K562 (cell line): ENCODE data around the gene TRAPPC2L. TPM values are rescaled to one million over a fixed set of nuclear protein-coding genes. Genes with fewer than 3 reads are reported as not detected.
A peak's percentile ranks its signal among the peaks of the same experiment; 100 is the strongest.

ENCODE experiments used
- BRF1 ChIP-seq: IDR thresholded peaks from 3 replicates; pipeline ENCODE4 v1.6.1; 2011; ENCODE audit warnings: borderline replicate concordance, mild to moderate bottlenecking; ENCODE audit not compliant: insufficient read length; ENCODE audit errors: extremely low read depth
- CXXC5 ChIP-seq: fragments of 250-450 bp; sonication (Bioruptor Pico); IDR thresholded peaks from 2 replicates; pipeline ENCODE4 v1.8.0; 2022; ENCODE audit warnings: inconsistent platforms, mild to moderate bottlenecking, moderate library complexity
- DACH1 ChIP-seq: fragments of 450-650 bp; IDR thresholded peaks from 2 replicates; pipeline ENCODE4 v1.6.1; 2018; ENCODE audit not compliant: partially characterized antibody
- DIDO1 ChIP-seq: fragments of 450-650 bp; IDR thresholded peaks from 2 replicates; pipeline ENCODE4 v1.6.1; 2016; ENCODE audit warnings: low read depth, missing biosample characterization, missing genetic modification characterization
- ELK1 ChIP-seq: sonication (generic); formaldehyde crosslinking; IDR thresholded peaks from 2 replicates; pipeline ENCODE4 v1.8.1; 2022; ENCODE audit warnings: missing genetic modification reagents
- EP300 ChIP-seq: IDR thresholded peaks from 2 replicates; pipeline ENCODE4 v1.6.1; 2012; ENCODE audit warnings: low read length, improper control_type of control experiment
- EP400 ChIP-seq: fragments of 450-650 bp; IDR thresholded peaks from 2 replicates; pipeline ENCODE4 v1.6.1; 2017; ENCODE audit warnings: antibody characterized with exemption, mild to moderate bottlenecking, moderate library complexity
- ESRRB ChIP-seq: fragments of 250-450 bp; sonication (Bioruptor Pico); IDR thresholded peaks from 2 replicates; pipeline ENCODE4 v1.5.0; 2020; ENCODE audit warnings: mild to moderate bottlenecking, moderate library complexity, borderline replicate concordance
- FOSL1 ChIP-seq: fragments of 200-800 bp; sonication (Bioruptor generic); conservative IDR thresholded peaks from 2 replicates; pipeline ENCODE4 v1.6.1; 2016; ENCODE audit warnings: missing genetic modification characterization, missing compliant biosample characterization
- IFI16 ChIP-seq: fragments of 250-450 bp; sonication (Bioruptor Pico); IDR thresholded peaks from 2 replicates; pipeline ENCODE4 v2.1.2; 2022; ENCODE audit warnings: mild to moderate bottlenecking, inconsistent platforms
- KLF16 ChIP-seq: IDR thresholded peaks from 2 replicates; pipeline ENCODE4 v1.6.1; 2016; ENCODE audit warnings: antibody characterized with exemption
- MCM2 ChIP-seq: fragments of 450-650 bp; IDR thresholded peaks from 2 replicates; pipeline ENCODE4 v1.6.1; 2017; ENCODE audit warnings: low read depth, mild to moderate bottlenecking
- MCM5 ChIP-seq: fragments of 450-650 bp; IDR thresholded peaks from 2 replicates; pipeline ENCODE4 v1.6.1; 2016; ENCODE audit warnings: low read depth
- NR3C1 ChIP-seq: sonication (generic); formaldehyde crosslinking; IDR thresholded peaks from 2 replicates; pipeline ENCODE4 v1.8.1; 2022; ENCODE audit warnings: missing genetic modification reagents
- POLR2B ChIP-seq: fragments of 450-650 bp; IDR thresholded peaks from 2 replicates; pipeline ENCODE4 v1.6.1; 2018; ENCODE audit warnings: low read depth; ENCODE audit not compliant: partially characterized antibody
- THAP7 ChIP-seq: fragments of 250-450 bp; sonication (Bioruptor Pico); IDR thresholded peaks from 2 replicates; pipeline ENCODE4 v1.5.0; 2021
- ZBTB7A ChIP-seq: IDR thresholded peaks from 2 replicates; pipeline ENCODE4 v1.6.1; 2011; ENCODE audit warnings: low read depth, mild to moderate bottlenecking, low read length, moderate library complexity, borderline replicate concordance; ENCODE audit not compliant: control insufficient read depth
- ZBTB8A ChIP-seq: fragments of 450-650 bp; IDR thresholded peaks from 2 replicates; pipeline ENCODE4 v1.6.1; 2018; ENCODE audit warnings: mild to moderate bottlenecking, moderate library complexity; ENCODE audit not compliant: partially characterized antibody
- ZFX ChIP-seq: sonication (generic); formaldehyde crosslinking; IDR thresholded peaks from 2 replicates; pipeline ENCODE4 v1.8.0; 2022; ENCODE audit warnings: mild to moderate bottlenecking, missing genetic modification reagents, moderate library complexity
- ZNF133 ChIP-seq: fragments of 250-450 bp; sonication (Bioruptor Pico); IDR thresholded peaks from 2 replicates; pipeline ENCODE4 v1.4.0; 2020; ENCODE audit warnings: mild to moderate bottlenecking
- ZNF140 ChIP-seq: fragments of 250-450 bp; sonication (Bioruptor Pico); IDR thresholded peaks from 2 replicates; pipeline ENCODE4 v1.8.0; 2021; ENCODE audit warnings: moderate library complexity, mild to moderate bottlenecking, inconsistent platforms
- ZNF263 ChIP-seq: sonication (generic); formaldehyde crosslinking; IDR thresholded peaks from 2 replicates; pipeline ENCODE4 v1.8.0; 2022; ENCODE audit warnings: mild to moderate bottlenecking, missing genetic modification reagents, borderline replicate concordance
- ZNF449 ChIP-seq: fragments of 250-450 bp; sonication (Bioruptor Pico); IDR thresholded peaks from 2 replicates; pipeline ENCODE4 v1.8.0; 2022; ENCODE audit warnings: moderate library complexity, mild to moderate bottlenecking, inconsistent platforms
- polyA plus RNA-seq, 8 experiments: library from polyadenylated mRNA; depleted of rRNA in 4 of 8; stranded (reverse) in 5 of 8; unstranded in 3 of 8; fragments of >200 nt; fragmentation: Nextera tagmentation in 2 of 8; fragmentation: Illumina TruSeq in 1 of 8; extraction: Ambion mirVana in 2 of 8; extraction: Trizol in 1 of 8; gene quantifications; 2 replicates each; pipeline versions ENCODE4 v1.2.1 to v1.2.3, GENCODE V29; 2011 to 2014; ENCODE audit warnings: inconsistent platforms in 1 of 8, missing spikeins in 1 of 8
- total RNA-seq, 7 experiments: library from RNA; depleted of rRNA in 6 of 7; stranded (reverse); fragments of >200 nt in 6 of 7; fragmentation: Illumina TruSeq in 2 of 7; extraction: Trizol in 2 of 7; gene quantifications; 2 replicates each; pipeline versions ENCODE4 v1.2.1 to v1.2.3, GENCODE V29; 2011 to 2021; ENCODE audit warnings: low replicate concordance in 1 of 7
- TF ChIP-seq, protein P1 (sequence below): fragments of 450-650 bp; formaldehyde crosslinking; IDR thresholded peaks from 2 replicates; pipeline ENCODE4 v1.4.0; 2020; ENCODE audit warnings: mild to moderate bottlenecking, moderate library complexity

Gene TRAPPC2L
- total and polyA plus RNA-seq, 9 of the 15 experiments (the other 6 are each of a cell fraction or from before 2014, with no cell fraction given), result 60.4 to 398 (median 97.5) TPM

DNA sequence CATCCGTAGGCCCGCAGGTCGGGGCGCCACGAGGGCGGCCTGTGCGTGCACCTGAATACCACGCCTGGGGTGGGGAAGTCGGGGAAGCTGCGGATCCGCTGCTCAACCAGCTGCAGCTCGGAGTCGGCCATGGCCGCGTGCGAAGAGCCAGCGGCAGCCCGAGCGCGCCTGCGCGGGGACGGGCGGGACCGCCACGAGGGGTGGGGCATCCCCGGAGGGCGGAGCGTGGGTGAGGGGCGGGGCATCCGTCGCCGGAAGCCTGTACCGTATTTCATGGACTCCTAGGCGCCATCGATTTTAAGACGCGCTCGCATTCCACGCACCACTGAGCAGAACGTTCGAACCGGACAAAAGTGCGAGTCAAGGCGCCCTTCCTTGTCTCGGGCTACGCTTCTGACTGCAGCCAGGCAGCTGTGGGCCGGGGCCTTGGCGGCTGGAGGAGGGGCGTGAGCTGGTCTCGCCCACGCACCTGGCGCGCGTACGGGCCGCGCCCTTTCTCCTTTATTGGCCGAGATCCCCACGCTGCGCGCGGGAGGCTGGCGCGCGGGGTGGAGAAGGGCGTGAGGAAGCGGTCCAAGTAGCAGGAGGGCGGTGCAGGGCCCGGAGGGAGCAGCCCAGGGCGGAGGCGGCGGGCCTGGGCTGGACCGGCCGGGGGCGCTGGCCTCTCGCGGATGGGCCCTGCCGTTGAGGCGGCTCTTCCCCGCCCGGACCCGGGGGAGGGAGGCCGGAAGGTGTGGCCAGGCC, 45.0 kb upstream of the TRAPPC2L start, which contains the start of gene APRT (continued):
- TF ChIP-seq ZNF263 (CRISPR knock-in tag) (peak; percentile 83; the same call in 1 of the 2 replicates), POLR2B (peak; percentile 54), ZFX (CRISPR knock-in tag) (peak; percentile 83), DIDO1 (tag) (no peak), ZBTB7A (no peak), THAP7 (CRISPR knock-in tag) (no peak), IFI16 (CRISPR knock-in tag) (no peak), KLF16 (peak; percentile 10; the same call in 1 of the 2 replicates), ZNF133 (no peak), ZBTB8A (no peak), EP400 (peak; percentile 89), MCM2 (no peak), CXXC5 (CRISPR knock-in tag) (peak; percentile 89), ZNF449 (CRISPR knock-in tag) (no peak), ZNF140 (CRISPR knock-in tag) (no peak), ESRRB (CRISPR knock-in tag) (no peak), ELK1 (CRISPR knock-in tag) (no peak), FOSL1 (no peak; the same call in 1 of the 2 replicates), DACH1 (no peak), EP300 (peak; percentile 9; the same call in 1 of the 2 replicates), BRF1 (no peak), NR3C1 (CRISPR knock-in tag) (no peak), MCM5 (no peak)
- TF ChIP-seq, protein P1, sequence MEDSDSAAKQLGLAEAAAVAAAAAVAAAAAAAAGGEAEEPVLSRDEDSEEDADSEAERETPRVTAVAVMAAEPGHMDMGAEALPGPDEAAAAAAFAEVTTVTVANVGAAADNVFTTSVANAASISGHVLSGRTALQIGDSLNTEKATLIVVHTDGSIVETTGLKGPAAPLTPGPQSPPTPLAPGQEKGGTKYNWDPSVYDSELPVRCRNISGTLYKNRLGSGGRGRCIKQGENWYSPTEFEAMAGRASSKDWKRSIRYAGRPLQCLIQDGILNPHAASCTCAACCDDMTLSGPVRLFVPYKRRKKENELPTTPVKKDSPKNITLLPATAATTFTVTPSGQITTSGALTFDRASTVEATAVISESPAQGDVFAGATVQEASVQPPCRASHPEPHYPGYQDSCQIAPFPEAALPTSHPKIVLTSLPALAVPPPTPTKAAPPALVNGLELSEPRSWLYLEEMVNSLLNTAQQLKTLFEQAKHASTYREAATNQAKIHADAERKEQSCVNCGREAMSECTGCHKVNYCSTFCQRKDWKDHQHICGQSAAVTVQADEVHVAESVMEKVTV (CRISPR knock-in tag), result peak; percentile 85
